Stimulated activated naive B cell treated with anti-CD40 and anti-IgM and Interleukin-4, amounts not matched to agents 10 μg/mL and 1 μg/mL and 100 μg/mL, for 72 hours (primary cell): ENCODE results near the gene ENSA.
"Not testable (repeated sequence)": the region's sequence is repeated elsewhere in the genome, so short reads cannot be mapped to it uniquely, and the experiment has no call there.

Source experiments
- ATAC-seq, 2 donors: fragments of 150-1000 bp; cut with Tn5 transposase; replicated peaks; 2 replicates each; pipeline ENCODE4 v1.10.0; 2021; ENCODE audit warnings: moderate library complexity in 1 of 2
- DNase-seq: peaks from one replicate; pipeline ENCODE4 v3.0.0; 2021
- H3K27ac Mint-ChIP-seq: one replicate; pipeline ENCODE4 v1.8.0; 2022; ENCODE audit warnings: mild to moderate bottlenecking, mixed read lengths
- H3K27me3 Mint-ChIP-seq, 2 donors: one replicate each; pipeline ENCODE4 v1.8.0; 2022; ENCODE audit warnings: mixed read lengths in 2 of 2
- H3K36me3 Mint-ChIP-seq, 2 donors: one replicate each; pipeline ENCODE4 v1.8.0; 2022; ENCODE audit warnings: mixed read lengths in 2 of 2, mild to moderate bottlenecking in 1 of 2
- H3K4me1 Mint-ChIP-seq, 2 donors: one replicate each; pipeline ENCODE4 v1.8.0; 2022; ENCODE audit warnings: mixed read lengths in 2 of 2, mild to moderate bottlenecking in 1 of 2
- H3K4me3 Mint-ChIP-seq, 2 donors: one replicate each; pipeline ENCODE4 v1.8.0; 2022; ENCODE audit warnings: mild to moderate bottlenecking in 2 of 2, mixed read lengths in 2 of 2, moderate library complexity in 1 of 2
- H3K9me3 Mint-ChIP-seq, 2 donors: one replicate each; pipeline ENCODE4 v1.8.0; 2022; ENCODE audit warnings: mixed read lengths in 2 of 2, mild to moderate bottlenecking in 1 of 2

Gene ENSA

DNA sequence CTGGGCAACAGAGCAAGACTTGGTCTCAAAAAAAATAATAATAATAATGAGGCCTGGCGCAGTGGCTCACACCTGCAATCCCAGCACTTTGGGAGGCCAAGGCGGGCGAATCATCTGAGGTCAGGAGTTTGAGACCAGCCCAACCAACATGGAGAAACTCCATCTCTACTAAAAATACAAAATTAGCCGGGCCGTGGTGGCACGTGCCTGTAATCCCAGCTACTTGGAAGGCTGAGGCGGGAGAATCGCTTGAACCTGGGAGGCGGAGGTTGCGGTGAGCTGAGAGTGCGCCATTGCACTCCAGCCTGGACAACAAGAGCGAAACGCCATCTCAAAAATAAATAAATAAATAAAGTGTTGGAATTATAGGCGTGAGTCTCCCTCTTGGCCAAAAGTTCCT lies 47.5 kb downstream of the ENSA start:
- H3K27me3 Mint-ChIP-seq, DNase-seq, ATAC-seq, H3K4me3 Mint-ChIP-seq, H3K9me3 Mint-ChIP-seq, H3K27ac Mint-ChIP-seq: not testable (repeated sequence)
- peaks cover 27 to 38% of the 10 kb centered on the region in 2 donors for H3K36me3 Mint-ChIP-seq
- peaks cover 12 to 18% of the 10 kb centered on the region in 2 donors for H3K4me1 Mint-ChIP-seq

DNA sequence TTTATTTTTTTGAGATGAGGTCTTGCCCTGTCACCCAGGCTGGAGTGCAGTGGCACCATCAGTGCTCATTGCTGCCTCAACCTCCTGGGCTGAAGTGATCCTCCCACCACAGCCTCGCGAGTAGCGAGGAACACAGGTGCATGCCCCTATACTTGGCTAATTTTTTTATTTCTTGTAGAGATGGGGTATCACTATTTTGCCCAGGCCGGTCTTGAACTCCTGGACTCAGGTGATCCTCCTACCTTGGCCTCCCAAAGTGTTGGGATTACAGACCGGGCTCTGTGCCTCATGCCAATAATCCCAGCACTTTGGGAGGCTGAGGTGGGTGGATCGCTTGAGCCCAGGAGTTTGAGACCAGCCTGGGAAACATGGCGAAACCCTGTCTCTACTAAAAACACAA lies 48.0 kb downstream of the ENSA start:
- not testable (repeated sequence) for H3K4me3 Mint-ChIP-seq, DNase-seq, H3K27me3 Mint-ChIP-seq, H3K27ac Mint-ChIP-seq, H3K9me3 Mint-ChIP-seq, ATAC-seq
- H3K4me1 Mint-ChIP-seq: peaks cover 12 to 18% of the 10 kb centered on the region in 2 donors
- H3K36me3 Mint-ChIP-seq: peaks cover 31 to 43% of the 10 kb centered on the region in 2 donors

DNA sequence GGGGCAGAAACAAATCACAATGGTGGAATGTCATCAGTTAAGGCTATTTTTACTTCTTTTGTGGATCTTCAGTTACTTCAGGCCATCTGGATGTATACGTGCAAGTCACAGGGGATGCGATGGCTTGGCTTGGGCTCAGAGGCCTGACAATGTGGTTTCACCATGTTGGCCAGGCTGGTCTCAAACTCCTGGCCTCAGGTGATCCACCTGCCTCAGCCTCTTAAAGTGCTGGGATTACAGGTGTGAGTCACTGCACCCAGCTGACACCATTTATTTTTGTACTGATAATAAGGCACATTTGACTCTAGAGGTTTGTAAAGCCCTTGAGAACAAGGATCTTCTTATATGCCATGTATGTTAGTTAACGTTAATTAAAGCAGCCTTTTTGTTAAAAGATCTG lies 48.4 kb downstream of the ENSA start:
- peak overlapping the region; percentile 85 to 90 for H3K4me3 Mint-ChIP-seq

DNA sequence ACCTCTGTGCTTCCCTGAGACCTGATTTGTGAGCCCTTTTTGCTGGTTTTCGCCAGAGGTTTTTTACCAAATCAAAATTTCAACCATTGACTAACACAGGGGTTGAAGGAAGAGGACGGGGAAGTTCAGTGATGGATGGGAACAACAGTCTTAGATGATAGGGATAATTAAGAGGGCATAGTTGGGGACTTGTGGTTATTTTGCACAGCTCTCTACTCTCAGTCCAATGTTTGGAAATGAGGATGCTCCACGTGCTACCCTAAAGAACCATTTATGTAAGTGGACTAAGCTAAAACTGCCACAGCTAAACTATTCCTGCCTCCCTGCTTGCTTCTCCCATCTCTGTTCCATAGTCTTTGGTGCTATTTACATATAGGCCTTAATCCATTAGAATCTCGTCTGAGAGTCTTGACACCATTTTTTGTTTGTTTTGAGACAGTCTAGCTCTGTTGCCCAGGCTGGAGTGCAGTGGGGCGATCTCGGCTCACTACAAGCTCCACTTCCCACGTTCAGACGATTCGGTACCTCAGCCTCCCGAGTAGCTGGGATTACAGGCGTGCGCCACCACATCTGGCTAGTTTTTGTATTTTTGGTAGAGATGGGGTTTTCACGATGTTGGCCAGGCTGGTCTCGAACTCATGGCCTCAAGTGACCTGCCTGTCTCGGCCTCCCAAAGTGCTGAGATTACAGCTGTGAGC lies 49.3 kb downstream of the ENSA start:
- no peak for DNase-seq
- Mint-ChIP-seq H3K27me3 (no peaks in the 10 kb centered on the region), H3K27ac (peak overlapping the region; percentile 98), H3K4me3 (peak overlapping the region; percentile 85 to 90), H3K9me3 (no peaks in the 10 kb centered on the region), H3K4me1 (peaks cover 11 to 25% of the 10 kb centered on the region in 2 donors), H3K36me3 (peaks cover 40 to 49% of the 10 kb centered on the region in 2 donors)
- ATAC-seq: no peak

More for the DNA sequence above, 48.4 kb downstream of the ENSA start:
- not testable (repeated sequence) for H3K9me3 Mint-ChIP-seq, H3K27me3 Mint-ChIP-seq, DNase-seq, H3K27ac Mint-ChIP-seq, ATAC-seq
- H3K36me3 Mint-ChIP-seq: peaks cover 35 to 47% of the 10 kb centered on the region in 2 donors
- peaks cover 11 to 18% of the 10 kb centered on the region in 2 donors for H3K4me1 Mint-ChIP-seq

DNA sequence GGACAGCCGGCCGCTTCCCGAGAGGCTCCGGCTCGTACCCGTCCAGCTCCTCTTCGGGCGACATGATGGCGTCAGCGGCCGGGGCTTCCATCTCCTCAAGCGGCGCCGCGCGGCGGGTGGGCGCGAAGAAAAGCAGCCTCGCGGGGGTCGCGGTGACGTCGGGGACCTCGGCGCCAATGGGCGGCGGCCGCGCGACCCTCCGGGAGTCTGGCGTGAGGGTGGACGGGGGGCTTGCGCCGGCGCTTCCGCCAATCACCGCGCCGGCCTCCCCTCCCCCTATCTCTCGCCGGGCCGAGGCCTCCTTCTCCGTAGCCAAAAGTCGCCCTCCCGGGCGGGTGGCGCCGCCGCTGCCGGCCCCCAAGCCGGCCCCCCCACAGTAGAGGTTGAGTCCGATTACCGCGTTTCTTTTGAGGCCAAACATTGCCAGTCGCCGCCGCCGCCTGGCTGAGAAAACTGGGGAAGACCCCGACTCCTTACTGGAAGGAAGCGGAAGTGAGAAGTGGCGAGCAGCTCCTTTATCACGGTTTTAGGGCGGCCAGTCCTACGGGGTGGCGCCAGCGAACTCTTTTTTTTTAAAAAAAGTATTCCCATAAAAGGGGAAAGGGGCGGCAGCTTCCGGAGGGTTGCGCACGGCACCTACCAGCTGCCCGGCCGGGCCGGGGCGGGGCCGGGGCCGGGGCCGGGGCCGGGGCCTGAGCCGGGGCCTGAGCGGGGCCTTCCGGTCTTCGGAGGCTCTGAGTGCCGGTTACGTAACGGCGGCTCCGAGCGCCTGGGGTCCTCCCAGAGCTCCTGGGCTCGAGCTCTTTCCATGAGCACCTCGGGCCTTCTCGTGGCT lies 50.1 kb downstream of the ENSA start, which contains the start of gene MCL1:
Gene MCL1, minus strand, starts transcription at position 501 of the 835 bp plus-strand sequence. Its CDS starts 80 bp downstream, at position 421.
- H3K36me3 Mint-ChIP-seq: peaks cover 47 to 55% of the 10 kb centered on the region in 2 donors
- no peaks in the 10 kb centered on the region for H3K9me3 Mint-ChIP-seq
- peak within 1 kb of the TSS; percentile 90 to 95 for H3K4me3 Mint-ChIP-seq
- ATAC-seq: peak; percentile 89 to 91
- peaks cover 14 to 32% of the 10 kb centered on the region in 2 donors for H3K4me1 Mint-ChIP-seq
- peak within 1 kb of the TSS; percentile 98 for H3K27ac Mint-ChIP-seq
- DNase-seq: peak; percentile 90
- no peaks in the 10 kb centered on the region for H3K27me3 Mint-ChIP-seq

DNA sequence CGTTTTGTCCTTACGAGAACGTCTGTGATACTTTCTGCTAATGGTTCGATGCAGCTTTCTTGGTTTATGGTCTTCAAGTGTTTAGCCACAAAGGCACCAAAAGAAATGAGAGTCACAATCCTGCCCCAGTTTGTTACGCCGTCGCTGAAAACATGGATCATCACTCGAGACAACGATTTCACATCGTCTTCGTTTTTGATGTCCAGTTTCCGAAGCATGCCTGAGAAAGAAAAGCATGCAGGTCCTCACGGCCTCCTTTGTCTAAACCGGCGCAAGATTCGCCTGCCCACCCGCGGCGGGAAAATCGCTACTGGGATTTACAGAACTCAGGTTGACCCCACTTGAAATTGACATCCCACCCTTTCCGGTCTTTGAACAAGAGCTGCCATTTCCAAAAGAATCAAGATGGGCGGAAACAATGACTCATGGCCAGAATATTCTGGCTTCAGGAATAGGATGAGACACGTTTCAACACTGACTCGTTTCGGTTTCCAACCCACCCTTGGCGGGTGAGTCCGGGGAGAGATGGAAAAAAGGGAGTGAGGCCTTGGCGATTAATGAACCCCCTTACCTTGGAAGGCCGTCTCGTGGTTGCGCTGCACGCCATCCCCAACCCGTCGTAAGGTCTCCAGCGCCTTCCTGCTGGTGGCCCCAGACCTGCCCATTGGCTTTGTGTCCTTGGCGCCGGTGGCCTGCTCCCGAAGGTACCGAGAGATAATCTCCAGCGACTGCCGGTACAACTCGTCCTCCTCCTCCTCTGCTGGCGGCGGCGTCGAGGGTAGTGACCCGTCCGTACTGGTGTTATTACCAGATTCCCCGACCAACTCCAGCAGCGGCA lies 50.9 kb downstream of the ENSA start:
- H3K9me3 Mint-ChIP-seq: no peaks in the 10 kb centered on the region
- peak overlapping the region; percentile 90 to 95 for H3K4me3 Mint-ChIP-seq
- H3K27ac Mint-ChIP-seq: peak overlapping the region; percentile 98
- H3K4me1 Mint-ChIP-seq: peaks cover 17 to 33% of the 10 kb centered on the region in 2 donors
- DNase-seq (peak; percentile 36), ATAC-seq (peak in 1 of 2 donors; percentile 2)
- no peaks in the 10 kb centered on the region for H3K27me3 Mint-ChIP-seq
- peaks cover 53 to 63% of the 10 kb centered on the region in 2 donors for H3K36me3 Mint-ChIP-seq

DNA sequence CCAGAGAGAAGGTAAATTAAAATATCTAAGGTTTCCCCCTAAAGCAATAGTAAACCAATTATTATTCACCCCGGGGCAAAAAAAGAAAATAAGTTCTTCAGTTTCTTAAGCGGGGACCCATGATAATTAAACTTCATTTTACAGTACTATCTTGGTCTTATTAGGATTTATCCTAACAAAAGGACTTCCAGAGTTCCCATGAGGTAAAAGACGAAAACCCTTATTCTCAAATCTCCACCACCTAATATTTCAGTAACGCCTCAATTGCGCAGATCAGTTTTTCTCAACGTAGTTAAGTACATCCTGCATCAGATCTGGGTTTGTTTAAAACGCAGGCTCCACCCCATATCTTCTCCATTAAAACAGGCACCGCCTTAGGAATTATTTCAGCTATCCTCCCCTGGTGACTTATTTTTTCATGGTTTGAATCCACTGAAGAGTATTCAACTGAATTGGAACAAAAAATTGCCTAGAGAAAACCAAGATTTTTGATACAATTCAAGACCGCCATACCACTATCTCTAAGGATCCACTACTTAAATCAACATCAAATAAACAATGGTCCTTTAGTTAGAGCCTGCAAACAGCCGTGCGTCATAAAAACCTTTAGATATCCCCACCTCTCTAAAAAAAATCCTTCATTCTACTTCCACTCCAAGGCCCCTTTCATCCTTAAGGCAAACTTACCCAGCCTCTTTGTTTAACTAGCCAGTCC lies 51.7 kb downstream of the ENSA start:
- Mint-ChIP-seq H3K36me3 (peaks cover 54 to 63% of the 10 kb centered on the region in 2 donors), H3K9me3 (no peaks in the 10 kb centered on the region), H3K4me3 (peak overlapping the region; percentile 90 to 95), H3K4me1 (peaks cover 18 to 33% of the 10 kb centered on the region in 2 donors), H3K27ac (peak overlapping the region; percentile 98), H3K27me3 (no peaks in the 10 kb centered on the region)
- ATAC-seq (no peak), DNase-seq (no peak)

DNA sequence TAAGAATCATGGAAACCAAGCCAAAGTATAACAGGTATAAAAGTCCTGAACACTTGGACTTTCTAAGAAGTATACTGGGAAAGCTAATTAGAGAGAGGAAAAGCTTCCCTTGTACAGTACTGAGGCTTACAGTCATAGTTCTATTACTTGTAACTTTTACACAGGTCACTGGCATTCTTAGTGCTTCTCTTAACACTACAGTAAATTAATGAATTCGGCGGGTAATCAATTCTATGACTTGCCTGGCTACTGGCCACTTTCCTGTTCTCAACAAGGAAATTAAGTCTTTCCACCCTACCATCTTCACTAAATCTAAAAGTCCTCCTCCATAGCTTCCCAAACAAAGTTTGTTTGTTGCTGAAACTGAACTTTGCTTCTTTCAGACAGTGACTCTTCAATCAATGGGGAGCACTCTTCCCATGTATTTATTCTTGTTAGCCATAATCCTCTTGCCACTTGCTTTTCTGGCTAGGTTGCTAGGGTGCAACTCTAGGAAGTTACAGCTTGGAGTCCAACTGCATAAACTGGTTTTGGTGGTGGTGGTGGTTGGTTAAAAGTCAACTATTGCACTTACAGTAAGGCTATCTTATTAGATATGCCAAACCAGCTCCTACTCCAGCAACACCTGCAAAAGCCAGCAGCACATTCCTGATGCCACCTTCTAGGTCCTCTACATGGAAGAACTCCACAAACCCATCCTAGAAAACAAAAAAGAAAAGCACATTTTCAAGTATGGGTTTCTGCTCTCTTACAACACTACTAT lies 52.4 kb downstream of the ENSA start:
- H3K36me3 Mint-ChIP-seq: peaks cover 58 to 64% of the 10 kb centered on the region in 2 donors
- ATAC-seq: no peak
- peaks cover 19 to 34% of the 10 kb centered on the region in 2 donors for H3K4me1 Mint-ChIP-seq
- no peaks in the 10 kb centered on the region for H3K9me3 Mint-ChIP-seq
- H3K27ac Mint-ChIP-seq: peak overlapping the region; percentile 98
- peak overlapping the region; percentile 90 to 95 for H3K4me3 Mint-ChIP-seq
- DNase-seq: no peak
- no peaks in the 10 kb centered on the region for H3K27me3 Mint-ChIP-seq

DNA sequence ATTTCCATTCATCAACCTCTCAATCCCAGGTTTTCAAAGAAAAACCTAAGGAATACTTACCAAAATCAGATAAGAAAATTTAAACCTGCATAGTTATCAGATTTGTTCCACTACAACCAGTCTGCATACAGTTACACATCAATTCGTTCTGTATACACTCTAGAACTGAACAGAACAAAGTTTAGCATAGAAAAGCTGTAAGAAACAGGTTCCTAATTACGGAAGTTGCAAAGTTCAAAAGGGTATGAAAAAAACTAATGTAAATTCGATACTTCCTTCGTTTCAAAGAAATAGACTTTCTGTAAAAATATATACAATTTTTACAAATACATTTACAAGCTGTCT lies 53.1 kb downstream of the ENSA start:
- Mint-ChIP-seq H3K4me3 (peak overlapping the region; percentile 90 to 95), H3K36me3 (peaks cover 60 to 64% of the 10 kb centered on the region in 2 donors), H3K4me1 (peaks cover 19 to 36% of the 10 kb centered on the region in 2 donors), H3K9me3 (no peaks in the 10 kb centered on the region), H3K27me3 (no peaks in the 10 kb centered on the region), H3K27ac (peak overlapping the region; percentile 95)
- DNase-seq (no peak), ATAC-seq (no peak)

DNA sequence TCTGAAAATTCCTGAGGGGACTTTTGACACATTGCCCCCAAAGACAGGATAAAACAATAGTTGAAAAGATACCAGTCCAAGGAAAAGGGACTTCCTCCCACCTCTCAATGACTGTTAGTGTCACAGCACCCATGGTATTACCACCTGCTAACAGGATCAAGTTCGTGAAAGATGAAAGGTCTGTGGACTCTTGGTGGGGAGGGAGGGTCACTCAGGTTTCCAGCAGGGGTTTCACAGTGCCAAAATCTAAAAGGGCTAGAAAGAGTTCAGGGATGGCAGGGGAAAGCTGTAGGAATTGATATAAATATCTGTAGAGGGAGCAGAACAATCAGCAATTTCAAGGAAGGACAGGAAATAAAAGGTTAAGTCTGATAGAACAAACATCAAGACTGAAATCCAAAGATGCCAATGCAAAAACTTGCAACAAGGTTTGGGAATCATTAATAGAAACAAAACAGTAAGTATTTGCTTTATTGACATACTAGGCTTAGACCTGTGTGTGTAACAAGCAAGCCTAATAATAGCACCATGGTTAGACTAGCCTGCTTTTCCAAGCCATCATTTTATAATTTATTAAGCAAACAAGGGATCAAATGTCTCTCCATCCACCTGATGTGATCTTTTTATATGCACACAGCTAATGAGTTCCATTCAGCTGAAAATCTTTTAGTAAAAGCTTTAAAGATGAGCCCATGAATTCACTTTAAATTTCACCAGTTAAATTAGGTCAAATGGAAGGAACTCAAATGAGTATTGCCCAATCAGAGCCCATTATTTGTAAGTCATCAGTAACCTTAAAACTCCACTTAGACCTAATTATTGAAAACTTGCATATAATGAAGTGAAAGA lies 53.7 kb downstream of the ENSA start:
- Mint-ChIP-seq H3K36me3 (peaks cover 60 to 69% of the 10 kb centered on the region in 2 donors), H3K9me3 (no peaks in the 10 kb centered on the region), H3K4me1 (peaks cover 18 to 38% of the 10 kb centered on the region in 2 donors), H3K4me3 (peak overlapping the region; percentile 90 to 95), H3K27me3 (no peaks in the 10 kb centered on the region), H3K27ac (peak overlapping the region; percentile 95)
- DNase-seq: no peak
- ATAC-seq: no peak

DNA sequence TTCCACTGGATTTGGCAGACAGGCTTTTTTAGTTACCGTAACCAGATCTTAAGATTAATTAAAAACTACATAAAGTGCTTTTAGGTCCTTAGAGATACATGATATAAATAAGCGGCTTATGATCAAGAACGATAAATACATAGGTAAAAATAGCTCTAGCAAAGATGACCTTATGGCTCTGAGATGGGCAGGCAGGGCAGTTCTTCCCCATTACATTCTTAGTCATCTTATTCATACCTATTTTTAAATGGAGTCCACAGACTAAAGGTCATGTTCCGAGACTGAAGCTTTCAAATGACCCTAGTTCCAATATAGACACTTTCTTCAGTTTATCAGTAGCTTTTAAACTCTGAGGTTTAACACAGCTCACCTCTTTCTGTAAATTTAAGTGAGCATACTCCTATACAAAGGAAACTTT lies 54.3 kb downstream of the ENSA start:
- H3K4me1 Mint-ChIP-seq: peaks cover 16 to 38% of the 10 kb centered on the region in 2 donors
- peak; percentile 30 to 45 for ATAC-seq
- H3K4me3 Mint-ChIP-seq: peak overlapping the region; percentile 90 to 95
- peak overlapping the region; percentile 95 for H3K27ac Mint-ChIP-seq
- H3K27me3 Mint-ChIP-seq: no peaks in the 10 kb centered on the region
- H3K9me3 Mint-ChIP-seq: no peaks in the 10 kb centered on the region
- no peak for DNase-seq
- peaks cover 64 to 73% of the 10 kb centered on the region in 2 donors for H3K36me3 Mint-ChIP-seq
